ENCODE results near the gene CXCR2.
A peak's percentile ranks its signal among the peaks of the same experiment; 100 is the strongest.
"Not testable (repeated sequence)": the region's sequence is repeated elsewhere in the genome, so short reads cannot be mapped to it uniquely, and the experiment has no call there.

CXCR2 gene

DNA sequence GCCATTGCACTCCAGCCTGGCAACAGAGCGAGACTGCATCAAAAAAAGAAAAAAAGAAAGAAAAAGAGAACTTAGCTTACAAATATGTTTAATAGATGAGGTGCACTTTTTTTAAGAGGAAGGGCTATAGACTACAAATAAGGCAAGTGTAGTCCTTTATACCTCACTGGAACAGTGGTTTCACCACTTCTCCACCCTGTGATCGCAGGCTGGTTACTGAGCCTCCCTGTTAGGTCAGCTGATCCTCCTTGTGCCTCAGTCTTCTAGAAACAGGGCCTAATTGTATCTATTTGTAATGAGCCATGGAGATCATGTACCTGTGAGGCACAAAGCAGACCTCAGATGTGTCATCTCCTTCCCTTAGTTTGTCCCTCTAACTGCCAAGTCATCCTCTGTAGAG, 4.5 kb downstream of the CXCR2 start:
- no peak for DNase-seq (ENCODE audit: low read depth)

DNA sequence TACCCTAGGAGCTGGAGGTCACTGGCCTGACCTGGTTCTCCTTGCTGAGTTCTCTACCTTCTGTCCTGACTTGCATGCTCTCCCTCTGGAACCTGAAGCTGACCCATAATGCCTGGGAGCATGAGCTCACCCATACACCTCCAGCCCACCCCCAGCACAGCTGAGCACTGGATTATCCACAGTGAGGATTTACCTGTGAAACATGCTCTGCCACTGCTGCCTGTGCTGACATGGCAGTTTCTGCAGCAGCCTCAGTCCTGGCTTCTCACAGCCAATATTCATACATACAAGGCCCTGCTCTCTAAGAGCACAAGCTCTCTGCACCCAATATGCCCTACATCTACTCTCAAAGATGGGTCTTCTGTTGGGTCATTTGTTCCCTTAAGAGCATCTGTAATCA, 5.0 kb downstream of the CXCR2 start:
- no peak for DNase-seq (ENCODE audit: low read depth)

DNA sequence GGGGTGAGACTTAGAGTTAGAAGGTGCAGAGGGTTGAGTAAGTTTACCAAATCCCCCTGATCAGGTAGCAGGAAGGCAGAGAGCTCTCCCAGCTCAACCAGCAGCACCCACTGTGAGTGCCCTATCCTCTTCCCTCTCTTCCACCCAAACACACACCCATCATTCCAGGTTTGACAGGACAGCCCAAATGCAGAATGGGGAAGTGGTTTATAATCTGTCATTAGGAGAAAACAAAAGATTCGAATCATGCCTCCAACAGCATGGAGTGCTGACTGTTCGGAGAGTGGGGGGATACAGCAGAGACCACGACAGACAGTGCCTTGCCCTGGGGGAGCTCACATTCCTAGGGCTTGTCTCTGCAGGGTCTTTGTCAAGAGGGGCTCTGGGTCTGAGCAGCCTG, 11.7 kb downstream of the CXCR2 start:
- no peak for DNase-seq (ENCODE audit: low read depth)

DNA sequence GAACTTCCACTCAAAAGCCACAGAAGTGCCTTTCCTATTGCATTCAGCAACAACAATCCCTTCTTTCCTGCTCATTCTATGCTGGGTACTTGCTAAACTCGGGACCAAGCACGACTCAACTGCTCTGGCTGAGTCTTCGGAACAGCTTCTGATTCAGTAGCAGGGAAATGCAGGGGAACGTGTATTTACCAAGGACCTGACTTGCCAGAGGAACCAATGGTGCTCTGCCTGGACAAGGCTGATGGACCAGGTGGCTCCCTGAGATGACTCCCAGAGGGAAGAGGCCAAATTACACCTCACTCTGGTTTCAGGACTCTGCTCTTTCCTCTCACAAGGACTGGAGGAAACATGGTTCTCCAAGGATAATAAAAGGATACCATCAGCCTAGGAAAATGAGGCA, 12.2 kb downstream of the CXCR2 start:
- DNase-seq (ENCODE audit: low read depth) = no peak

DNA sequence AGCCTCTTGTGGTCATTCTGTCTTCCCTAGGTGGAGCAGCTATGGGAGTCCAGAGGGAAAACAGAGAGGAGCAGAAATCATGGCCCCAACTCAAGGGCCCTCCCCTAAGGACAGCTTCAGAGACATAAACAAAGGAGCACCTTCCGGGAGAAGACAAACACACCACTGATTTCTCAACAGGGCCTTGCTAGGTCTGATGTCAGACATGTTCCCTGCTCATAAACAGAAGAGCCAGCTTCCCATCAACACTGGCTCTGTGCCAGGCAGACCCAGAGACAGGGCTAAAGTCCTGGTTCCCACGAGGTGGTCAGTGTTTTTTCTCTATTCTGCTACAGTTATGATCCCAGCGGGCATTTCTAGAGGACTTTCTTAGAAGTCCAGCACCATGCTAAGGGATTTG, 19.3 kb downstream of the CXCR2 start:
- no peak for DNase-seq (ENCODE audit: low read depth)

DNA sequence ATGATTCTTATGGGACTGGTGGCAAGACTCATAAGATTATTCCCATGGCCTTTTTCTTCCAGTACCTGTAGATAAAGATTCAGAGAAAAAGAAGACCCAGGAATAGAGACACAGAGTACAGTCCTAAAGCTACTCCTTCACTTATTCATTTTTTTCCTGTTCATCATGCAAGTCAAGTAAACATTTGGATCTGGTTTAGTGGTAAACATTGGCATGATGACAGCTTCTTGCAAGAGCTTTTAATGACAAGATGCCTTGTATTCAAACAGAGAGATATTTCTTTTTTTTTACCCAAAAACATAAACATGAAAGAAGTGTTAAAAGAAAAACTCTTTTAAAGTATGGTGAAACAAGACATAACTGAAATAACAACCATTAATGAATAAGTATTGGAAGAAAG, 20.2 kb downstream of the CXCR2 start:
- no peak for DNase-seq (ENCODE audit: low read depth)

DNA sequence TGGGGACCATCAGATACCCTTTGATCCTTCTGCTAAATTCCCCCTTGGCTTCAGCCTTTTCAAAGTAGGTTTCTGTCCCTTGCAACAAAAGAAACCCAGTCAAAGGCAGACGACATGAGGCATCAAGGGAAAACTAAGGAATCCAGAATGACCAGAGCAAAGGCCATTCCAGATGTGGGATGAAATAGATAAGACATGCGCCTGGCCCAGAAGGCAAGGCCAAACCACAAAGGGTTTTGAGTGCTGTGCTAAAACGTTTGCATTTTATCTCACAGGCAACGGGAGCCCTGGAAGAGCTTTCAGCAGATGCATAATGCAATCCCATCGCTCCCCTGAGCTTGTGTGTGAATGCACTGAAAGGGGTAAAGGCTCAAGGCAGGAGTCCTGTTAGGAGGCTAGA, 23.3 kb downstream of the CXCR2 start:
- no peak for DNase-seq (ENCODE audit: low read depth)

DNA sequence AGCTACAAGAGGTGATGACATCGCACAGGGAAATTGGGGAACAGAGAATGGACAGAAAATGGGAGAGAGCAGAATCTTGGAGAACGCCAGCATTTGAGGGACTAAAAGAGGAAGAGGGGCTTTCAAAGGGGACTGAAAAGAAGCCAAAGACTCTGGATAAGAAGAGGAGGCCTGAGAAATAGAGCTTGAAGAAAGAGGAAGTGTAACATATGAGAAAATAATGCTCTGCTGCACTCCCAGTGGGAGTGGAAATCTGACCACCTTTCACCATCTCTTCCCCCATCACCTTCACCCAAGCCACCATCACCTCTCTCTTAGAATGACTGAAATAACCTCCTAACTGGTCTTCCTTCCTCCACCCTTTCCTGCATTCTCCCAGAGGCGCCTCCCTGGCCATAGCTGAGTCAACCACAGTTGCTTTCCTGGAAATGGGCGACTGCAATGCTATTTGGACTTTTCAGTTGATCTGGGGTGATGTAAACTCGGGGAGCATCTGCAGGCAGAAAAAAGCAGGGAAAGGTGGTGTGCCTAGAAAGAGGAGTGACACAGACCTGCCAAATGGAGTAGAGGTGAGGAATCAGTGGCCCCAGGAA, 24.1 kb downstream of the CXCR2 start:
- no peak for DNase-seq (ENCODE audit: low read depth)

DNA sequence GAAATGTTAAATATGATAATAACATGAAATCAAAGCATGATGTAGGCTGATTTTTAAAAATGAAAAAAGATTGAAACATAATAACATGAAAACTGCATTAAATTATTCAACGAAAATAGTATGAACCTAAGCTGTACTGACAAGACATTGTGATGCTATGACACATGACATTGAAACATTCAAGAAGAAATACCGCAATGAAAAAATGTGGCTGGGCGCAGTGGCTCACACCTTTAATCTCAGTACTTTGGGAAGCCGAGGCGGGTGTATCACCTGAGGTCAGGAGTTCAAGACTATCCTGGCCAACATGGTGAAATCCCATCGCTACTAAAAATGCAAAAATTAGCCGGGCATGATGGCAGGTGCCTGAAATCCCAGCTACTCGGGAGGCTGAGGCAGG, 26.3 kb downstream of the CXCR2 start:
- DNase-seq (ENCODE audit: low read depth) = no peak

DNA sequence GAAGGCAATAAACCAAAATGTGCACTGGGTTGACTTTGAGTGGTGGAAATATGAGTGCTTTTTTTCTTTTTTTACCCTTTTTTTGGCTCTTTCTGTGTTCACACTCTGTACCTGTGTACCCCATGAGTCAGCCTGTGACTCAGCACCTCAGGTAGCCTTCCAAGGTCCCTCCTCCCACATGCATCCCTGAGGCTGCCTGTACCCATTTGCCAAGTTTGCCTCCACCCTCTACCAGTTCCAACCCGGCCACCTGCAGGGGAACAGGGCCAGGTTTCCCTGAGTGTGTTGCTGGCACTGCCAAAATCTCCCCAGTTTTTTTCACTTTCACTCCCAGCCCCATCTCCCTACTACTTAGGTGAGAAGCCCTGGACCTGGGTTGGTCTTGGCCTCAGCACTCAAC, 26.9 kb downstream of the CXCR2 start:
- DNase-seq (ENCODE audit: low read depth) = no peak

DNA sequence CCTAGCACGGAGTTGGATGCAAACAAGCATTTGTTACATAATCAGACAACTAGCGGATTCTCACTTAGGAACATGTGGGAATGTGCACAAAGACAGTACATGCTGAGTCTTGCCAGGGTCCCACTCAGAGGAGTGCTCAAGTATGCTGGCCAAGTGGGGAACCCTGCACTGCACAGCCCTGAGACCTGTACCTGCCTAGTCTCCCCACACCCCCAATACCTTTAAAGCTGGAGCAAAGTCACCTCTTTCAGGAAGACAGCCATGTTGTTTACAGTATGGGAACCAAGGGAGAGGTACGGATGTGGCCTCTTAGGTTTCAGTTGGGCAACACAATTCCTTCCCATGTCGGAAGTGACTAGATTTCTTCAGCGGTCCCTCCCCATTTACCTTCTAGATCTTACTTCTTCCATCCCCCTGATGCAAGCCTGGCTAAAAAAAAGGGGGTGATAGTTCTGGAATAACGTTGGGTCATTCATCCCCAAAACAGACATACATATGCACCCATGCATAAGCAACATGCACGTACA, 30.2 kb downstream of the CXCR2 start:
- DNase-seq (ENCODE audit: low read depth) = no peak

DNA sequence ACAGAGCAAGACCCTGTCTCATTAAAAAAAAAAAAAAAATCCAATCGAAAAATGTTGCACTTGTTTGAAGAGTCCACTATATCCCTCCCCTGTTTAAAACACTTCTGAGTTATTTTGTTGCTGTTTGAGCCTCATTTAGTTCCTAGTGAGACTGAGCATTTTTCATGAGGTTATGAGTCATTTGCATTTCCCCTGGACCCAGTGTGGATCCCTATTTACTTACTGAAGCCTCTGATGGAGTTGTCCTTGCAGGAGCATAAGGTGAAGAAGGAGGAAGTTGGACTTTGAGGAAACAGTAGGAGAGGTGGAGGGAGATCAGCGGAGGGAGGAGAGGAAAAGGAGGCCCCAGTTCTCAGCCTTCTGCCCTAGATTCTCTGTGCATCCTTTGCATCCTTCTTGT, 35.8 kb downstream of the CXCR2 start:
- DNase-seq (ENCODE audit: low read depth) = no peak

DNA sequence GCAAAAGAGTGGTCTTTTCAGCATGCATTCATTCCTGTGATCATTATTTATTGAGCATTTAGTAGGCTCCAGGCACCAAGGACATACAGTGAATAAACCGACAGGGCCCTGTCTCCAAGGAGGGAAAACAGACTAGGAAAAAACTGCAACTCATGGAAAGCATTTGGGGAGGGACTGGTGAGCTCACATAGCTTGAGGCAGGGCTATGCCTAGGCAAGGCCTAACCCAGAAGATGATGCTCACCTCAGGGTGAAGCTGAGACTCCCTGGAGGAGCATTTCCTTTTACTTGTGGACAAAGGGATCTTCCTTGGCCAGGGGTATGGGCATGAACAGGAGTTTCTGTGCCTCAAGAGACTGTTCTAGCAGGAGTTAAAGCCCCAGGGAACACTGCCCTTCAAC, 37.0 kb downstream of the CXCR2 start:
- DNase-seq (ENCODE audit: low read depth) = no peak

DNA sequence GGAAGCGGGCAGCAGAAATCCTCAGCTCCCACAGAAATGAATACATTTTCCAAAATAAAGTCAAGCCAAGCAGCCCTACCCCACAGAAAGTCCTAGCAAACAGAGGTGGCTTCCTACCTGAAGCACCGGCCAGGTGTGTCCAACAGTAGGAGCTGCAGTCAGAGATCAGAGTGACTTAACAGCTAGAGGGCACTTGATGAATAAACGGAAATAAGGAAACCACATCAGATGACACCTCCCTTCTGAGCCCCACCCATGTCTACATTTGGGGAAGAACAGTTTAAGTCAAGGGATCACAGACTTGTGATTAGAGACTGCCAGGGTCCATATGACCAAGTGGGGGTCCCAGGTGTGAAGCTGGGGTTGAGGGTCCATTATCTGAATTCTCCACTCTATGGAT, 41.0 kb downstream of the CXCR2 start, which contains the start of gene CXCR1:
CXCR1 (minus strand) TSS at position 172 of the 400 bp plus-strand sequence. CDS start 1,751 bp downstream, outside the sequence.
- peak; percentile 1 for DNase-seq (ENCODE audit: low read depth)

DNA sequence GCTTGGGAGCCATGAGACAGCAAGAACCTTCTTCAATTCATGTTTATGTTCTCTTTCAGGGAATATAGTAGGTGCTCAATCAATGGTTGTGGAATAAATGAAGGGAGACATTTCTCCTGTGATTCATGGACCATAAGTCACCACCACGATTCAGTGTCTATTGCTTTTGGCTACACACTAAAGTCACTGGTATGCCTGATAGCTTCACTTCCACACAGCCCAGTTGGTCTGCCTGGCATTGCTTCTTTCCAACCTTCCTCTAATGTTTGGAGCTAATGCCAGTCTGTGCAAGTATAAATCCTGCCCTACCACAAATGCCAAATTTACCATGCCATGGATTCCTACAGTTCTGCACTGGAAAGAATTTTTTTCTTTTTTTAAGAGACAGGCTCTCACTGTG, 42.2 kb downstream of the CXCR2 start:
- no peak for DNase-seq (ENCODE audit: low read depth)

DNA sequence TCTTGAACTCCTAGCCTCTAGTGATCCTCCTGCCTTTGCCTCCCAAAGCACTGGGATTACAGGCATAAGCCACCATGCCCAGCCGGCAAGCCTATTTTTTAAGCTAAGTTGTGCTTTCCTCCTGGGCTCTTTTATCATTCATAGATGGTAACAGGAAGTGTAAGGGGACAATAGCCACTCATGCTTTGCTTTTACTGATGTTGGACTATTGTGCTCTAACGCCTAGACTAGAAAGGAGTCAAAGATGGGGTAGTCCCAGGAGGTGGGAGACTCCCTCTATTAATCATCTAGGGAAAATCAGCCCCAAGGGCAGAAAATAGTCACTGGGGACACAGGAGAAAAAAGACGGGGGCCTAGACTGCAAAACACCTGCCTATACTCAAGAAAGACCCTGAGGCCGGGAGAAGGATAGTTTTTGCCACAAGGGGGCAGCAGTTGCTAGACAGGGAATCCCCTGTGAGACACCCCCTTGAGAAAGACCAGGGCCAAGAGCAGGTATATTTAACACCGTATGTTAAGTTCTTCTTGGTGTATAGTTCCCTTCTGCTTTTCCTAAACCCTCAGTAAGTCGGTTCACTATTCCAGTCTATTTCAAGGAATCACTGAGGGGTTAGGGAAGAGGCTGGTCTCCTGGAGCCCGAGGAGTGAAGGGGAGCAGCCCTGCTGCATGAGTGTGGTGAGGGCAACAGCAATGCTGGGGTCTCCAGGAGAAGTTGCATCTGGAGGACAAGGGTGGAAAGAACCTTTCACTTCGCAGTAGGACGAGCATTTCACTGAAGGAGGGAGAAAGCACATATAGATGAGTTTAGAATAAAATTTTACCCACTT, 43.0 kb downstream of the CXCR2 start:
- peak; percentile 48 for DNase-seq (ENCODE audit: low read depth)

DNA sequence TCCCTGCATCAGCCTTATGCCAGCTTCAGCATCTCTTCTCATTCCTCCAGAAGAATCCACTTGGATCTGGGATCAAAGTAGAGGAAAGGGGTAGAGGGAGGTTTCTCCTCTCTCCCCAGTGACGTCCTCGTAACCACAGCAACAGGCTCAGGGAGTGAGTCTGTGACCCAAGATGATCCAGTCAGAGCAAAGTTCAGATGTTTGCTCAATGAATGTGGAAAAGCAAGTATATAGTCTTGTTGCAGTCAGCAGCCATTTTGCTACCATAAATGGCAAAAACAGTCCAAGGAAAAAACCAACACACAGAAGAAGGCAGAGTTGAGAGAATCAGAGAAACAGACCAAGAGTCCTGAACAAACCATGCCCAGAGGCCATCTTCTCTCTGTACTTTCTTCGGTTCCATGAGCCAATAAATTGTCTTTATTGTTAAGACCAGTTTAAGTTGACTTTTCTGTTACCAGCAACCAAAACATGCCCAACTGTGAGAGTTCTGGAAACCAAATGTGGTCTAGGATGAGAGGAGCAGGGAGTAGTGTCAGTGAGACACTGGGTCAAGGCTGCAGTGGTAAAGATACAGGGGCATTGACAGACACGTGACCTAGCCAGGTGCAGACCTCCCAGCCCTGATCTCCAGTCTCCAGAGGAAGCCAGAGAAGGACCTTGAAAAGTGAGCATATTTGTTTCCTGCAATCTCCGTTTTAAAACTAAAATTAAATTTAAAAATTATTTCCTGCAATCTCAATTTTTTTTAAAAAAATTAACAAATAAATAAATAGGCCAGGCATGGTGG, 44.1 kb downstream of the CXCR2 start:
- no peak for DNase-seq (ENCODE audit: low read depth)

DNA sequence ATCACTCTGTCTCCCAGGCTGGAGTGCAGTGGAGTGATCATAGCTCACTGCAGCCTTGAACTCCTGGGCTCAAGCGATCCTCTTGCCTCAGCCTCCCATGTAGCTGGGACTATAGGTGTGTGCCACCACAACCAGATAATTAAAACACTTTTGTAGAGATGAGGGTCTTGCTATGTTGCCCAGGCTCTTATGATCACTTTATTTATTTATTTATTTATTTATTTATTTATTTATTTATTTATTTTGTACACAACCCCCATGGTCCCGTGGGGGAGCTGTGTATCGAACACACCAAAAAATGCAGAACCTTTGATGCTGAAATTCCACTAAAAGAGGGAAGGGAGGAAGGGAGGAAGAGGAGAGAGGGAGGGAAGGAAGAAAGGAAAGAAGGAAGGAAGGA, 45.9 kb downstream of the CXCR2 start:
- not testable (repeated sequence) for DNase-seq (ENCODE audit: low read depth)

DNA sequence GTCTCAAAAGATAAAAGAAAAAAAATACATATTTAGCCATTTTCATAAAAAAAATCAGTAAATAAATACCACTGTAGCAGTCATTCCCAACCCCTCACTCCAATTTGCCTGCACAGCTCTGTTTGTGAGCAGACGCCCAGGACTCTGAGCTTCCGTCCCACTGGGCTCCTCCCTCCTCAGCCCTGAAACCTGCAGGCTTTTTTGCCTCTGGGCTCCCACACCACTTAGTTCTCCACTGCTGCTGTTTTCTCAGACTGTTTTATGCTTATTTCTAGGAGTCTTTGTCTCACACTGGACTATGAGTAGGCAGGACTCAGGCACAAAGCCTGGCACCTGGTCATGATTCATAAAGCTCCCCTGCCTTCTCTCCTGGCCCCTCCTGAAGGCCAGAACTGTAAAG, 47.0 kb downstream of the CXCR2 start:
- no peak for DNase-seq (ENCODE audit: low read depth)

DNA sequence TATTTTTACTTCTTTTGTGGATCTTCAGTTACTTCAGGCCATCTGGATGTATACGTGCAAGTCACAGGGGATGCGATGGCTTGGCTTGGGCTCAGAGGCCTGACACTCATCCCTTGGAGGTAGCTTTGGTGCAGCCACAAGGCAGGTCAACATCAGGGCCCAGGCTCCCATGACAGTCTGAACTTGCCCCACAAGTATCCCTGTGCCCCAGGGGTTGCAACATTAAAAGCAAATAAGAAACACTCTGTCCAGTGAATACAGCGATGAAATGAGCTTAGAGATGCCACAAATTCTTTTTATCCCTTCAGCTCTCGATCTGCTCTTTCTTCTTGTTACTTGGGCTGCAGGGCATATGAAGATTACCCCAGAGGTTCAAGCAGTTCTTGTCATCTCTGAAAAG, 54.0 kb downstream of the CXCR2 start:
- DNase-seq (ENCODE audit: low read depth) = no peak

DNA sequence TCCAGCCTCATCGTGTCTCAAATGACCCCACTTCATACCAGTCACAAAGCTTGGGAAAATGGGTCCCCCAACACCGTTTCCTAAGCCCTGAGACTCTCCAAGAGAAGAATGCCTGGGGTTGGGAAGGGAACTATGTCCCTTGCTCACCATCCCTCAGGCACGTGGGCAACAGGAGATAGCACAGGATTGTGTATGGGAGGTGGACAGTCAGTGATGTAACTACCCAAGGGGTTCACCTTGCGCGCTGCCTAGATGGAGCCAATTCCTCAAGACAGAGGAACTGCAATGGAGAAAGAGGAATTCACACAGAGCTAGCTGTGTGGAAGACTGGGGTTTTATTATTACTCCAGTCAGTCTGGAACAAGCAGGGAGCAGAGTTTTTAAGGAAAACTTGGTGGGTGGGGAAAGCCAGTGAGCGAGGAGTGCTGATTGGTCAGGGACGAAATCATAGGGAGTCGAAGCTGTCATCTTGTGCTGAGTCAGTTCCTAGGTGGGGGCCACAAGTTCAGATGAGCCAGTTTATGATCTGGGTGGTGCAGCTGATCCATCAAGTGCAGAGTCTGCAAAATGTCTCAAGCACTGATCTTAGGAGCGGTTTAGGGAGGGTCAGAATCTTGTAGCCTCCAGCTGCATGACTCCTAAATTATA, 54.8 kb downstream of the CXCR2 start:
- DNase-seq (ENCODE audit: low read depth) = no peak

DNA sequence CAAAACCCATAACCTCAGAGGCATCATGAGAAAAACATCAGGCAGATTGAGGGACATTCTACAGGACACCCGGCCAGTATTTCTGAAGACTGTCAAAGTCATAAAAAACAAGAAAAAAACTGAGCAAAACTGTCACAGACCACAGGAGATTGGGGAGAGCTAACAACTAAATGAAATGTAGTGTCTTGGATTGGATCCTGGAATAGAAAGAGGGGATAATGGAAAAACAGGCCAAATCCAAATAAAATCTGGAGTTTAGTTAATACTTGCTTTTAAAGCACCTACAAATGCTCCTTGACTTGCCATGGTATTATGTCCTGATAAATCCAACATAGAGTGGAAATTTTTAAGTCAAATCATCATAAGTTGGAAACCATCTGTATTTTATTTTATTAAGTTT, 58.5 kb downstream of the CXCR2 start:
- no peak for DNase-seq (ENCODE audit: low read depth)
